ENCODE measurements around the gene WDR91. TPM values are rescaled to one million over a fixed set of nuclear protein-coding genes. Genes with fewer than 3 reads are reported as not detected.

Gene WDR91
- total RNA-seq, 2 donors from 2014 or later: 9.9 to 13.7 TPM

DNA sequence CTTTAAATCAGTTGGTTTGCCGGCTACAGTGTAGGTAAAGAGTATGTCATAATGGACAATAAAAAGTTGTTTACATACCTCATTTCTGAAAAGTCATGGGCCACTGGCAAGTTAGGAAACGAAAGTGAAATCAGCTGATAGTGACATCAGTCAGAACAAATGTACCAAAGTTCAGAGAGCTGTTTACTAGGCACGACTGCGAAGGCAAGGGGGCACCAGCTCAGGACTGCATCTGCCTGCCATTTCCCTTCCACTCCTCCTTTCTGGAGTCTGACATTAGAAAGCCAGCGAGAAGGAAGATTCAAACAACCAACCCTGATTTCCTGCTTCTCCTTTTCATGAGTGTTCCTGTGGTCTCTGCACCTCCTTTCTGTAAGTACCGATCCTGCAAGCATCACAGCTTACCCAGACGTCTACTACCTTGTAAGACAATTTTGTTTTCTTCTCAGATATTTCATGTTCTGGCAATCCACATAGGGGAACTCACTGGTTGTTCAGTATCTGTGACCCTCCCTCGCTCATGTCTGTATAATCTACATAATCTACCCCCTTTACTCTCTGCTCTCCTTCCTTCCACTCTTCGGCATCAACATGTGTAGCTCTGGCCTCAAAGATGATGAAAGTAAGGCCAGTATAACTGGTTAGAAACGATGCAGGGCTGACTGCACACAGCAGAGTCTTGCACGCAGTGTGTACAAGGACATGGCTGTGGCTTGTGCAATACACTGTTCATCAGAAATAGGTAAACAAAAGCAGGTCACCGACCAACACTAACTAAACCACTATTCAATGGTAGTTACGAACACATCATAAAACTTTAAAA, 63.2 kb downstream of the WDR91 start, which contains the start of gene TMEM140:
Gene TMEM140 (plus strand): TSS at position 174 of the 823 bp plus-strand sequence. CDS start 16,370 bp downstream, outside the sequence.
- DNase-seq (ENCODE audit: low spot score in 2 of 2): peak in 1 of 2 donors; percentile 54
- H3K27ac Mint-ChIP-seq: peak within 1 kb of the TSS; percentile 92 to 94
- H3K9me3 Mint-ChIP-seq: peaks cover 0 to 9% of the 10 kb centered on the region in 2 donors
- peak; percentile 82 to 89 for ATAC-seq
- H3K36me3 Mint-ChIP-seq: peaks cover 26 to 35% of the 10 kb centered on the region in 2 donors

DNA sequence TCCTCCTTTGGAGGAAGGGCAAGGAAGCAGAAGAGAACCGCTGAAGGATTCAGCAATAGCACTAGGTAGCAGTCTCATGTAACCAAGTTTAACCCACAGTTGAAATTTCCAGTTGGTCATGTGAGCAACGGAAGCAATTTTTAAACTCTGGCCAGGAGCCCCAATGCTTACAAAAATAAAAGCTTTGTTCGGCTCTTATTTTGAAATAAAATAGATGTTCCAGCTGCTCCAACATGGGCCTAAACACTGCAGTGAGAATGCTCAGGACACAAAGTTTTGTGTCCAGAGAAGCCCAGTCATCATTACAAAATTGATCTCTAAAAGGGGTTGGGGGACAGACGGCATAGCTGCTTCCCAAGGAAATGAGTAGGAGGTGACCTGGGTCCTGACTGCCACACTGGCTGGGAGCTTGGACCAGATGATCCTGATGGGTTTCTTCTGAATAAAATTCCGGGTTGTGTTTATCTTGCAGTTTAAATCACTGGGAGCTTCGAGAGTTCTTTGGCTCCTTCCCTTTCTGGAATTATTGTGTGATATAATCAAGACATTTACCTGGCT, 63.9 kb downstream of the WDR91 start:
- no peak for DNase-seq (ENCODE audit: low spot score in 2 of 2)
- ATAC-seq: peak; percentile 17 to 52
- H3K9me3 Mint-ChIP-seq: peaks cover 0 to 9% of the 10 kb centered on the region in 2 donors
- peaks cover 20 to 29% of the 10 kb centered on the region in 2 donors for H3K36me3 Mint-ChIP-seq
- peak overlapping the region; percentile 92 to 94 for H3K27ac Mint-ChIP-seq

DNA sequence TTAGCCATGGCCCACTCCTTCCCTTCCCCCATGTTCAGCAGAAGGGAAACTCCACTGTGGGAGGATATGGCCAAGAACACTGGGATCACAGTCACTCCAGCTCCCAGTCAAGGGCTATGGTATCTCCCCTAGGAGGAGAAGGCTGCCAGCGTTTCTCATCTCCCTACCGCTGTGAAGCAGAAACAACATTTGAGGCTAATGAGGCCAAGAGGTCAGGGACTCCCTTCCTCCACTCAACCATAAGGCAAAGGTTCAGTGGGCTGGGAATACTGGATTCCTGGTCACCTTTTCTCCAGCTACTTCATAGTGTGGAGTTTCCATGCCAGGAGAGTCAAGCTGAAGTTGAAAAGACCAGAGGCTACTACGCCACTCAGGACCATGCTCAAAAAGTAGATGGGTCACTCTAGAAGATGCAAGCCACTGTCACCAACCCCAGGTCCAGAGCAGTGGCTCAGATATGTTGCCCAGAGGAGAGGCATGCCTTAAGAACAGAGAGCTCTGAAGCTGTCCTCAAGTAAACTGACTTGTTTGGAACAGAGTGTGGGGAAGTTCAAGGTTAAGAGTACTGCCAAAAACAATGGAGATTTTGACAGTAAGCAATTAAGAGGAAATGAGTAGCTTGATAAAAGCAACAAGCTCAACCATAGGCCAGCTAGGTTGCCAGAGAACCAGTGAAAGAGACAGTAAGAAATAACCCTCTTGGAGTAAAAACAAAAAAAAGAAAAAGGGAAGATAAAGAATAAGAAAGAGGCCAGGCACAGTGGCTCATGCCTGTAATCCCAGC, 67.2 kb downstream of the WDR91 start:
- Mint-ChIP-seq H3K27ac (no peak overlapping the region), H3K36me3 (peaks cover 11 to 14% of the 10 kb centered on the region in 2 donors), H3K9me3 (peaks cover 0 to 4% of the 10 kb centered on the region in 2 donors)
- no peak for ATAC-seq
- no peak for DNase-seq (ENCODE audit: low spot score in 2 of 2)

Other genes with a start within 250 kb of the WDR91 start
- gene AGBL3, start 225.0 kb downstream of the WDR91 start, total RNA-seq: 1 to 10 TPM; 2.3 to 2.4 TPM
- gene TMEM140, start 63.5 kb downstream of the WDR91 start, total RNA-seq: 10 to 100 TPM in 1 of 2 donors, 1 to 10 TPM in 1; 8.3 to 13.6 TPM
- gene CYREN, start 40.8 kb downstream of the WDR91 start, total RNA-seq: 10 to 100 TPM; 27.2 to 28.2 TPM
- not detected for gene STRA8, start 22.3 kb upstream of the WDR91 start, total RNA-seq

Data from activated naive CD4-positive, alpha-beta T cell treated with anti-CD3 and anti-CD28 coated beads, Interleukin-2, amount 50 U/mL, for 72 hours (primary cell).